ENCODE measurements around the gene CORO7. TPM values are rescaled to one million over a fixed set of nuclear protein-coding genes. Genes with fewer than 3 reads are reported as not detected.

Gene CORO7
- polyA plus RNA-seq, 3 donors, result 44.7 to 181 (median 68.4) TPM

- 97% methylated on average over 13 of the region's 14 CpGs for WGBS (ENCODE audit: insufficient coverage)
- Mint-ChIP-seq H3K36me3 (peaks cover 72 to 93% of the 10 kb centered on the region in 2 donors), H3K4me3 (no peak overlapping the region), H3K27me3 (ENCODE audit: low read depth in 3 of 3) (no peaks in the 10 kb centered on the region), H3K9me3 (no peaks in the 10 kb centered on the region), H3K27ac (no peak overlapping the region), H3K4me1 (no peaks in the 10 kb centered on the region)
- Histone ChIP-seq H3K9me3 (replicated peaks in 1 of 2; ENCODE audit: control insufficient read depth in 1 of 2, insufficient read depth in 1 of 2, low read length in 2 of 2) (no peaks in the 10 kb centered on the region), H3K27me3 (ENCODE audit: control insufficient read depth in 2 of 2, insufficient read depth in 2 of 2, low read length in 2 of 2) (no peaks in the 10 kb centered on the region), H3K4me3 (replicated peaks in 1 of 3; ENCODE audit: low read depth in 2 of 3, low read length in 3 of 3) (no peak overlapping the region), H3K27ac (ENCODE audit: low read depth in 1 of 2, low read length in 2 of 2) (no peak overlapping the region), H3K36me3 (replicated peaks in 1 of 2; ENCODE audit: control insufficient read depth in 1 of 2, insufficient read depth in 2 of 2, low read length in 2 of 2) (peaks cover 83 to 96% of the 10 kb centered on the region in 2 donors), H3K4me1 (ENCODE audit: control insufficient read depth in 1 of 2, insufficient read depth in 2 of 2, low read length in 2 of 2) (no peaks in the 10 kb centered on the region), H2AFZ (ENCODE audit: insufficient read depth, low read depth, low read length, poor library complexity, severe bottlenecking) (no peak overlapping the region), H3K9ac (ENCODE audit: insufficient read depth, low read length, poor library complexity, severe bottlenecking) (no peak overlapping the region), H3K79me2 (ENCODE audit: insufficient read depth, low read length) (no peaks in the 10 kb centered on the region), H4K20me1 (ENCODE audit: insufficient read depth, low read length) (no peaks in the 10 kb centered on the region), H3K4me2 (replicated peaks; ENCODE audit: extremely low read depth, low read length, poor library complexity, severe bottlenecking) (no peak overlapping the region)
- TF ChIP-seq, protein P1, sequence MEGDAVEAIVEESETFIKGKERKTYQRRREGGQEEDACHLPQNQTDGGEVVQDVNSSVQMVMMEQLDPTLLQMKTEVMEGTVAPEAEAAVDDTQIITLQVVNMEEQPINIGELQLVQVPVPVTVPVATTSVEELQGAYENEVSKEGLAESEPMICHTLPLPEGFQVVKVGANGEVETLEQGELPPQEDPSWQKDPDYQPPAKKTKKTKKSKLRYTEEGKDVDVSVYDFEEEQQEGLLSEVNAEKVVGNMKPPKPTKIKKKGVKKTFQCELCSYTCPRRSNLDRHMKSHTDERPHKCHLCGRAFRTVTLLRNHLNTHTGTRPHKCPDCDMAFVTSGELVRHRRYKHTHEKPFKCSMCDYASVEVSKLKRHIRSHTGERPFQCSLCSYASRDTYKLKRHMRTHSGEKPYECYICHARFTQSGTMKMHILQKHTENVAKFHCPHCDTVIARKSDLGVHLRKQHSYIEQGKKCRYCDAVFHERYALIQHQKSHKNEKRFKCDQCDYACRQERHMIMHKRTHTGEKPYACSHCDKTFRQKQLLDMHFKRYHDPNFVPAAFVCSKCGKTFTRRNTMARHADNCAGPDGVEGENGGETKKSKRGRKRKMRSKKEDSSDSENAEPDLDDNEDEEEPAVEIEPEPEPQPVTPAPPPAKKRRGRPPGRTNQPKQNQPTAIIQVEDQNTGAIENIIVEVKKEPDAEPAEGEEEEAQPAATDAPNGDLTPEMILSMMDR (IDR thresholded peaks at IDR 0.05), result no peak
- intact Hi-C loops (cut with micrococcal nuclease), result no loop called here
- no peak for DNase-seq
These were observed 34.6 kb upstream of the CORO7 start for GRCh38 chr16:4450931-4451519.

GRCh38 chr16:4450430-4450829, 34.0 kb upstream of the CORO7 start:
- intact Hi-C loops (cut with micrococcal nuclease), result no loop called here
- no peaks in the 10 kb centered on the region for H3K4me1 ChIP-seq (ENCODE audit: control insufficient read depth in 1 of 2, insufficient read depth in 2 of 2, low read length in 2 of 2)
- WGBS (ENCODE audit: insufficient coverage), result 97% methylated on average over 14 of the region's 14 CpGs
- no peak overlapping the region for H3K27ac ChIP-seq (ENCODE audit: low read depth in 1 of 2, low read length in 2 of 2)
- H3K9me3 ChIP-seq (replicated peaks in 1 of 2; ENCODE audit: control insufficient read depth in 1 of 2, insufficient read depth in 1 of 2, low read length in 2 of 2), result no peaks in the 10 kb centered on the region
- no peaks in the 10 kb centered on the region for H3K27me3 ChIP-seq (ENCODE audit: control insufficient read depth in 2 of 2, insufficient read depth in 2 of 2, low read length in 2 of 2)
- Mint-ChIP-seq H3K36me3 (peaks cover 67 to 93% of the 10 kb centered on the region in 2 donors), H3K9me3 (no peaks in the 10 kb centered on the region), H3K27me3 (ENCODE audit: low read depth in 3 of 3) (no peaks in the 10 kb centered on the region), H3K4me3 (no peak overlapping the region), H3K4me1 (no peaks in the 10 kb centered on the region), H3K27ac (peak overlapping the region in 1 of 7 donors; percentile 7)
- no peak overlapping the region for H2AFZ ChIP-seq (ENCODE audit: insufficient read depth, low read depth, low read length, poor library complexity, severe bottlenecking)
- peaks cover 80 to 96% of the 10 kb centered on the region in 2 donors for H3K36me3 ChIP-seq (replicated peaks in 1 of 2; ENCODE audit: control insufficient read depth in 1 of 2, insufficient read depth in 2 of 2, low read length in 2 of 2)
- TF ChIP-seq, protein P1 (IDR thresholded peaks at IDR 0.05), result no peak
- no peaks in the 10 kb centered on the region for H3K79me2 ChIP-seq (ENCODE audit: insufficient read depth, low read length)
- H3K9ac ChIP-seq (ENCODE audit: insufficient read depth, low read length, poor library complexity, severe bottlenecking), result no peak overlapping the region
- H3K4me2 ChIP-seq (replicated peaks; ENCODE audit: extremely low read depth, low read length, poor library complexity, severe bottlenecking), result no peak overlapping the region
- no peaks in the 10 kb centered on the region for H4K20me1 ChIP-seq (ENCODE audit: insufficient read depth, low read length)
- DNase-seq, result no peak
- no peak overlapping the region for H3K4me3 ChIP-seq (replicated peaks in 1 of 3; ENCODE audit: low read depth in 2 of 3, low read length in 3 of 3)

Measured in CD14-positive monocyte (primary cell).